Stimulated activated CD4-positive, alpha-beta T cell treated with anti-CD3 and anti-CD28 coated beads, TNF-alpha, amount 100 ng/mL, for 24 hours (primary cell): ENCODE measurements around the gene FBXL7.

Source experiments
- DNase-seq, 3 experiments: peaks; one replicate each; pipeline ENCODE4 v3.0.0-alpha.2; 2020; ENCODE audit warnings: low read depth in 3 of 3

FBXL7 gene

GRCh38 chr5:15655683-15656082 is 155.7 kb downstream of the FBXL7 start:
- DNase-seq, result no peak

GRCh38 chr5:15664961-15665360 is 165.0 kb downstream of the FBXL7 start:
- DNase-seq, result no peak

GRCh38 chr5:15669826-15670225 is 169.8 kb downstream of the FBXL7 start:
- DNase-seq, result no peak

- DNase-seq, result no peak
Observed at GRCh38 chr5:15674716-15675115, 174.7 kb downstream of the FBXL7 start.

GRCh38 chr5:15676591-15676990 is 176.6 kb downstream of the FBXL7 start:
- no peak for DNase-seq

- DNase-seq, result no peak
Observed at GRCh38 chr5:15679161-15679560, 179.2 kb downstream of the FBXL7 start.

- DNase-seq, result no peak
Observed at GRCh38 chr5:15680455-15680854, 180.5 kb downstream of the FBXL7 start.

GRCh38 chr5:15682122-15682521 is 182.1 kb downstream of the FBXL7 start:
- DNase-seq, result no peak

GRCh38 chr5:15682566-15682965 is 182.6 kb downstream of the FBXL7 start:
- no peak for DNase-seq

- DNase-seq, result no peak
Observed at GRCh38 chr5:15683332-15683731, 183.4 kb downstream of the FBXL7 start.

GRCh38 chr5:15687401-15687800 is 187.4 kb downstream of the FBXL7 start:
- no peak for DNase-seq

GRCh38 chr5:15689836-15690235 is 189.9 kb downstream of the FBXL7 start:
- no peak for DNase-seq

- DNase-seq, result no peak
Observed at GRCh38 chr5:15690611-15691010, 190.6 kb downstream of the FBXL7 start.

- no peak for DNase-seq
Observed at GRCh38 chr5:15691521-15691920, 191.5 kb downstream of the FBXL7 start.

GRCh38 chr5:15692706-15693381 is 192.9 kb downstream of the FBXL7 start:
- DNase-seq, result no peak

GRCh38 chr5:15693382-15693728 is 193.4 kb downstream of the FBXL7 start:
- no peak for DNase-seq

- DNase-seq, result no peak
Observed at GRCh38 chr5:15693933-15694332, 194.0 kb downstream of the FBXL7 start.

- no peak for DNase-seq
Observed at GRCh38 chr5:15694696-15695214, 194.8 kb downstream of the FBXL7 start.

GRCh38 chr5:15695215-15695731 is 195.3 kb downstream of the FBXL7 start:
- no peak for DNase-seq

GRCh38 chr5:15700373-15700772 is 200.4 kb downstream of the FBXL7 start:
- no peak for DNase-seq

GRCh38 chr5:15702102-15702501 is 202.1 kb downstream of the FBXL7 start:
- no peak for DNase-seq

GRCh38 chr5:15703901-15704300 is 203.9 kb downstream of the FBXL7 start:
- no peak for DNase-seq

- no peak for DNase-seq
Observed at GRCh38 chr5:15704397-15704947, 204.5 kb downstream of the FBXL7 start.

GRCh38 chr5:15707631-15708030 is 207.7 kb downstream of the FBXL7 start:
- DNase-seq, result no peak
